Measurements from ENCODE around the gene U2AF2.

U2AF2 gene

GRCh38 chr19:55654868-55655647 lies at the start of gene U2AF2:
Gene U2AF2 (plus strand): TSS chr19:55655035. CDS start chr19:55655105, 70 bp downstream.
- Mint-ChIP-seq H3K9me3 (no peaks in the 10 kb centered on the region), H3K4me1 (peaks cover 41 to 63% of the 10 kb centered on the region in 2 donors), H3K36me3 (peaks cover 42 to 53% of the 10 kb centered on the region in 2 donors), H3K27me3 (no peaks in the 10 kb centered on the region), H3K27ac (peak within 1 kb of the TSS; percentile 99), H3K4me3 (peak within 1 kb of the TSS; percentile 90)
- peak; percentile 77 for DNase-seq
- ATAC-seq (replicated peaks): peak; percentile 60

DNA sequence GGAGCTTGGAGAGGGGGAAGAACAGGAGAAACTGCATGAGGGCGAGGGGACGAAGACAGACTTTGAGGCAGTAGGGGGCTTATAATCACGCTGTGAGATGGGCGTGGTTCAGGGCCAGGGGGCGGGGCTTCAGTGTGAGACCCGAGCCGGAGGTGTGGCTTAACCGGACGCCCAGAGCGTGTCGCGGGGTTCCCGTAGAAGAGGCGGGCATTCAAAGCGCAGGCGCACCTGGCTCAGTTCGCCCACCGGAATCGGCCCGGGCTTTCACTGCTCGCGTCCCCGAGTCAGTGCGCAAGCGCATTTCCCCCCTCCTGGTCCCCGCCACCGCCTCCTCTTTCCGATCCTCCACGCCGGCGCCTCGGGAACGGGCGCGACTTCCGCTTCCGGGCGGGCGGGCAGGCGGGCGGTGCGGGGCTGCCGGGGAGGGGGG lies 49.6 kb upstream of the U2AF2 start:
- Mint-ChIP-seq H3K4me1 (peaks cover 50 to 68% of the 10 kb centered on the region in 2 donors), H3K27ac (peak overlapping the region; percentile 99), H3K4me3 (peak overlapping the region; percentile 94 to 95), H3K9me3 (peaks cover 0 to 2% of the 10 kb centered on the region in 2 donors), H3K27me3 (no peaks in the 10 kb centered on the region), H3K36me3 (peaks cover 20 to 37% of the 10 kb centered on the region in 2 donors)
- DNase-seq (peak; percentile 99), ATAC-seq (replicated peaks) (peak; percentile 79 to 84)

DNA sequence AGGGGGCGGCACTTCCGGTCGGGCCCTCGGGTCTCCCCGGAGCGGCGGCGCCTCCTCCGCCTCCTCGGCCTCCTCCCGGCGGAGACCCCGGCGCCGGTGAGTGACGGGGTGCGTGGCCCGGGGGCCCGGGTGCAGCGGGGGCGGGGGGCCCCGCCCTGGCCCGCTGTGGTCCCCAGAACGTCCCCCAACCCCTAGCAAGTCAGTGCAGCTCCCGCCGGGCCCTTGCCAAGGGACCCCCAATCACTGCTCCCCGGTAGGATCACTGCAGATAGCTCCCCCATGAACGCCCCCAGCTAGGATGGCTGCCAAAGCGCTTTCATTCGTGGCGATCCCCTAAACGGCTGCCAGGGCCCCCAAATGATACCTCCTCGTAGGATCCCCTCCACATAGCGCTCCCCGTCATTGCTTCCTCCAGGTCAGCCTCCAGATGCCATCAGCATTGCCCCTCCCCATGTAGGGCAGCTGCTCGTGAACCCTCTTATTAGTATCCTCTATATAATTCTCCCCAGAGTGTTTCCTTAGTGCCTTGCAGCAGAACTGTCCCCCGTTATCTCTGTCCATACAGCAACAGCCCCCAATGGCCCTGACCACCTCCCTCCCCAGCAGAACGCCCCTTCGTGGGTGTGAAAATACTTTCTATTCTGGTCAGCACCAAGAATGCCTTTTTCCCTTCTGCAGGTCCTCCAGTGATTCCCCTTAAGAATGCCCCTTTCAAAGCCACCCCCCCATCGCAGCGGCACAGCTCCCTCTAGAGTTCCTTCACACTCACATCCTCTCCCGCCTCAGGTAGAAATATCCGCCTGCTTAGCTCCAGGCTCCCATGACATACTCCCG lies 49.0 kb upstream of the U2AF2 start, which contains the start of gene ZNF865:
ZNF865 (plus strand) TSS at position 11 of the 834 bp plus-strand sequence. CDS start 7,972 bp downstream, outside the sequence.
- H3K27ac Mint-ChIP-seq: peak within 1 kb of the TSS; percentile 99
- peaks cover 0 to 2% of the 10 kb centered on the region in 2 donors for H3K9me3 Mint-ChIP-seq
- peak; percentile 73 for DNase-seq
- H3K4me1 Mint-ChIP-seq: peaks cover 54 to 71% of the 10 kb centered on the region in 2 donors
- peak; percentile 41 to 52 for ATAC-seq (replicated peaks)
- peaks cover 23 to 43% of the 10 kb centered on the region in 2 donors for H3K36me3 Mint-ChIP-seq
- no peaks in the 10 kb centered on the region for H3K27me3 Mint-ChIP-seq
- H3K4me3 Mint-ChIP-seq: peak within 1 kb of the TSS; percentile 94 to 99

DNA sequence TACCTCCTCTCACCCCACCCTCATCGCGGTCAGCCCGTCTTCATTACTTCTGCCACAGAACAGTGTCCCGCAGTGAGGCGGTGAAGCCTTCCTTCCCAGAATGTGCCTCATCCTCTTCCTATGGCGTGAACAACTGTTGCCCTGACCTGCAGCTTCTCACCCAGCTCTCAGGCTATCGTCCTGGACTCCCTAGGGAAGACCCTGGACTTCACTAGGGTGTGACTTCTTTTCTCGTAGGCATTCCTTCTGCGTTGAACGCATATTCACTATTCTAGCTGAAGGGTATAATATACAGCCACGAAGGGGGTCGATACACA lies 48.4 kb upstream of the U2AF2 start:
- peak overlapping the region; percentile 98 for H3K27ac Mint-ChIP-seq
- no peak for DNase-seq
- H3K36me3 Mint-ChIP-seq: peaks cover 24 to 45% of the 10 kb centered on the region in 2 donors
- peaks cover 55 to 72% of the 10 kb centered on the region in 2 donors for H3K4me1 Mint-ChIP-seq
- peak overlapping the region; percentile 94 to 99 for H3K4me3 Mint-ChIP-seq
- no peaks in the 10 kb centered on the region for H3K27me3 Mint-ChIP-seq
- no peak for ATAC-seq (replicated peaks)
- peaks cover 0 to 2% of the 10 kb centered on the region in 2 donors for H3K9me3 Mint-ChIP-seq

- H3K4me3 Mint-ChIP-seq: peak overlapping the region; percentile 94 to 99
- peak overlapping the region; percentile 98 for H3K27ac Mint-ChIP-seq
- H3K36me3 Mint-ChIP-seq: peaks cover 24 to 45% of the 10 kb centered on the region in 2 donors
- ATAC-seq (replicated peaks) (no peak), DNase-seq (no peak)
- H3K9me3 Mint-ChIP-seq: peaks cover 0 to 2% of the 10 kb centered on the region in 2 donors
- H3K4me1 Mint-ChIP-seq: peaks cover 55 to 72% of the 10 kb centered on the region in 2 donors
- H3K27me3 Mint-ChIP-seq: no peaks in the 10 kb centered on the region
These were observed 48.0 kb upstream of the U2AF2 start for GRCh38 chr19:55606817-55607216.

GRCh38 chr19:55609326-55609725 lies 45.5 kb upstream of the U2AF2 start:
- Mint-ChIP-seq H3K9me3 (no peaks in the 10 kb centered on the region), H3K27me3 (no peaks in the 10 kb centered on the region), H3K27ac (no peak overlapping the region), H3K4me1 (peaks cover 62 to 77% of the 10 kb centered on the region in 2 donors), H3K36me3 (peaks cover 33 to 56% of the 10 kb centered on the region in 2 donors), H3K4me3 (no peak overlapping the region)
- ATAC-seq (replicated peaks) (no peak), DNase-seq (no peak)

GRCh38 chr19:55611300-55611982 lies 43.4 kb upstream of the U2AF2 start:
- Mint-ChIP-seq H3K9me3 (no peaks in the 10 kb centered on the region), H3K27me3 (no peaks in the 10 kb centered on the region), H3K4me1 (peaks cover 50 to 65% of the 10 kb centered on the region in 2 donors), H3K36me3 (peaks cover 34 to 53% of the 10 kb centered on the region in 2 donors), H3K27ac (peak overlapping the region; percentile 82), H3K4me3 (peak overlapping the region; percentile 33 to 55)
- DNase-seq (no peak), ATAC-seq (replicated peaks) (peak; percentile 28 to 42)

DNA sequence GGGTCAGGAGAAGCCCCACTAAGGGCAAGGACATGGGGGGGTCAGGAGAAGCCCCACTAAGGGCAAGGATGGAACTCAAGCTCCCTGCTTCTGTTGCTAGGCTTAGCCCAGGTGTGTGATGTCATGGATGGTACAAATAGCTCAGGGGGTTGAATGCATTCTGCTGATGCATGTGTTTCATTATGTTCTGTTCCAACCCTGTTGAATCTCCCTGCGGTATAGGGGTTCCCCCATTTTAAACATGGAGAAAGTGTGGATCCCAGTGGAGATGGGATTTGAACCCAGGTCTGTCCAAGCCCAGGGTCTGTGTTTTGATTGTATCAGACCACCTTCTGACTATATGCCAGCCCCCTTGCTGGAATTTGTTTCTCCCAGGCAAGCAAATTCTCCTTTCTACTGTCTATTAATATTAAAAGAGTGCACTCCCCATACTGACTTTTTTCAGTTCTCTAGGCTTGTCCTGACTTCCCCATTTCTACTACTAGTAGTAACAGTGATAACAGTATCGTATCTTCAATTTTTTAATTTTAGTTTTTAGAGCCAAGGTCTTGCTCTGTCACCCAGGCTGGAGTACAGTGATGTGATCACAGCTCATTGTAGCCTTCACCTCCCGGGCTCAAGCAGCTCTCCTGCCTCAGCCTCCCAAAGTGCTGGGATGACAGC lies 42.7 kb upstream of the U2AF2 start:
- Mint-ChIP-seq H3K27ac (peak overlapping the region; percentile 82), H3K4me1 (peaks cover 43 to 58% of the 10 kb centered on the region in 2 donors), H3K36me3 (peaks cover 38 to 53% of the 10 kb centered on the region in 2 donors), H3K27me3 (no peaks in the 10 kb centered on the region), H3K9me3 (no peaks in the 10 kb centered on the region), H3K4me3 (peak overlapping the region; percentile 33 to 55)
- DNase-seq: no peak
- ATAC-seq (replicated peaks): peak; percentile 82 to 90

GRCh38 chr19:55613396-55613795 lies 41.4 kb upstream of the U2AF2 start:
- DNase-seq (no peak), ATAC-seq (replicated peaks) (no peak)
- Mint-ChIP-seq H3K9me3 (no peaks in the 10 kb centered on the region), H3K27ac (no peak overlapping the region), H3K27me3 (no peaks in the 10 kb centered on the region), H3K36me3 (peaks cover 41 to 52% of the 10 kb centered on the region in 2 donors), H3K4me3 (no peak overlapping the region), H3K4me1 (peaks cover 37 to 45% of the 10 kb centered on the region in 2 donors)

- Mint-ChIP-seq H3K4me1 (peaks cover 35 to 41% of the 10 kb centered on the region in 2 donors), H3K27ac (no peak overlapping the region), H3K36me3 (peaks cover 43 to 55% of the 10 kb centered on the region in 2 donors), H3K27me3 (no peaks in the 10 kb centered on the region), H3K9me3 (no peaks in the 10 kb centered on the region), H3K4me3 (no peak overlapping the region)
- no peak for DNase-seq
- ATAC-seq (replicated peaks): no peak
These were observed 40.7 kb upstream of the U2AF2 start for GRCh38 chr19:55613930-55614710.

- ATAC-seq (replicated peaks): no peak
- no peak for DNase-seq
- Mint-ChIP-seq H3K4me3 (no peak overlapping the region), H3K27me3 (no peaks in the 10 kb centered on the region), H3K4me1 (peaks cover 29 to 34% of the 10 kb centered on the region in 2 donors), H3K36me3 (peaks cover 35 to 47% of the 10 kb centered on the region in 2 donors), H3K9me3 (no peaks in the 10 kb centered on the region), H3K27ac (no peak overlapping the region)
These were observed 39.9 kb upstream of the U2AF2 start for GRCh38 chr19:55614711-55615542.

Measured in stimulated activated naive B cell treated with anti-CD40 and anti-IgM and Interleukin-4, amounts not matched to agents 10 μg/mL and 1 μg/mL and 100 μg/mL, for 72 hours (primary cell).